GM10266 (cell line): ENCODE data around the gene ZNF638.

Experiments used
- DNase-seq: peaks from one replicate; pipeline ENCODE4 v3.0.0; 2012; ENCODE audit errors: extremely low spot score
- TF ChIP-seq, protein P1 (sequence below): IDR thresholded peaks from 2 replicates; pipeline ENCODE4 v1.5.1; 2012; ENCODE audit warnings: mild to moderate bottlenecking, low read depth; ENCODE audit not compliant: control insufficient read depth, insufficient read depth; ENCODE audit errors: missing control alignments

The ZNF638 gene

DNA sequence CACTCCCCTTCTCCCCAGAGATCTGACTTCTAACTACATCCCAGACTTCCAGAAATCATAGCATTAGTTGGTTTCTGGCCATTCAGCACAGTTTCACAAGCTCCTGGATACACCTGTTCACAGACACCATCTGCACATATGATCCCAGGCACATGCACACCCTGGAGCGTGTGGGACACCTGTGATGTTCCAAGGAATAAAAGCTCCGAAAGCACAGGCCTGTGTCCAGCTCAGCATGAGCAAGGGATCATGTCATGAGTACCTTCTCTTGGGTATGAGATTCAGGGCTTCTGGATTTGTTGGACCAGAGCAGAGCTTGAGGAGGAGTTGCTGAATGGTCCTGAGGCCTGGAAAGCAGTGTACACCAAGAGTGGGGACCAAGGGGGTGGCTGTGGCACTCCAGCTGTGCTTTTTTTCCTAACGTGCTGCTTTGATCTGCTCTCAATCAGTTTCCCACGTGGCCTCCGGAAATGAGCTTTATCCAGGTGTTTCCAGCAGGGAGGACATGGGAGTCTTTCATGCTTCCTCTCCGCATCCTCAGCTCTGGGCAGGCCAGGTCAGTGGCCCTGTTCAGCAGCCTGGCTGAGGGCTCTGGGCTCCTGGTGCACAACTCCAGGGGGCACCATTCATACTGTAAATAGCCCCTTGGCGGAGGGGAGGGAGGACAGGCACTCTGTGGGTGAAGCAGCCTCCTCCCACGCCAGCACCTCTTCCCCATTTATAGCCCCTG lies 123.6 kb downstream of the ZNF638 start:
- no peak for DNase-seq
- TF ChIP-seq, protein P1, sequence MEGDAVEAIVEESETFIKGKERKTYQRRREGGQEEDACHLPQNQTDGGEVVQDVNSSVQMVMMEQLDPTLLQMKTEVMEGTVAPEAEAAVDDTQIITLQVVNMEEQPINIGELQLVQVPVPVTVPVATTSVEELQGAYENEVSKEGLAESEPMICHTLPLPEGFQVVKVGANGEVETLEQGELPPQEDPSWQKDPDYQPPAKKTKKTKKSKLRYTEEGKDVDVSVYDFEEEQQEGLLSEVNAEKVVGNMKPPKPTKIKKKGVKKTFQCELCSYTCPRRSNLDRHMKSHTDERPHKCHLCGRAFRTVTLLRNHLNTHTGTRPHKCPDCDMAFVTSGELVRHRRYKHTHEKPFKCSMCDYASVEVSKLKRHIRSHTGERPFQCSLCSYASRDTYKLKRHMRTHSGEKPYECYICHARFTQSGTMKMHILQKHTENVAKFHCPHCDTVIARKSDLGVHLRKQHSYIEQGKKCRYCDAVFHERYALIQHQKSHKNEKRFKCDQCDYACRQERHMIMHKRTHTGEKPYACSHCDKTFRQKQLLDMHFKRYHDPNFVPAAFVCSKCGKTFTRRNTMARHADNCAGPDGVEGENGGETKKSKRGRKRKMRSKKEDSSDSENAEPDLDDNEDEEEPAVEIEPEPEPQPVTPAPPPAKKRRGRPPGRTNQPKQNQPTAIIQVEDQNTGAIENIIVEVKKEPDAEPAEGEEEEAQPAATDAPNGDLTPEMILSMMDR, result no peak

DNA sequence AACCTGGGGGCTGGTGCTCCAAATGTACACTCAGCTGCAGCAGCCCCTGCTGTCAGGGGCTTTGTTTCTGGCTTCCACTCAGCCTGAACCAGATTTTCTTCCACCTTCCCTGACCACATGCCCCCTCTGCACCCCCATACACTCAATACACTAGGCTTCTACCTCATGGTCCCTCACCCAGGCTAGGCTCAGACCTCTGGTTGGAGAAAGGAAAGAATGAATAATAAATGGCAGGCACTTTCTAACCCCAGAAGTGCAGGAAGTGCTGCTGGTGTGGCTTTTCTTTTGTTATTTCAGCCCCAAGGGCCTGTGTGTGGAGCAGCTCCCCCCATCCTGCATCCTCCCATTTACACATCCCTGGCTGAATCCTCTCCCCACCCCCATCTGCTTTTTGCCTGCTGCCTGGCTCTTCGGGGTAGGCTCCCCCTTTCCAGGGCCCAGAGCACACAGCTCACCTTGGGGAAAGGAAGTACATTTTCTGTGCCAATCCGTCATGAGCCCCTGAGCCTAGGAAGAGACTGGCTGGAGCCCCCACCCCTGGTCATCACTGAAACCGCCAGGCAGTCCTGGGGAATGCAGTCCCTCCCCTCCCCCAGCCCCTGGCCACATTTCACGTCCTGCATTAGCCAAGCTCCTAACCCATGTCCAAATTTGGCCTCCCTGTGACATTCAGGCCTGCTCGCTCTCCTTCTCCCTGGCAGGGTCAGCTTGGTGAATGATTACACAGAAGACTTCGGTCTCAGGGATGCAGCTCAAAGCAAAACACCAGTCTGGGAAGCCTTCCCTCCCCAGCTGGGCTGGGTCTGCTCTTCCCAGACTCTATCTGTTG lies 124.4 kb downstream of the ZNF638 start:
- DNase-seq, result no peak
- TF ChIP-seq, protein P1, result no peak

- DNase-seq, result no peak
- TF ChIP-seq, protein P1, result no peak
These were observed 125.0 kb downstream of the ZNF638 start for GRCh38 chr2:71456617-71457016.

DNA sequence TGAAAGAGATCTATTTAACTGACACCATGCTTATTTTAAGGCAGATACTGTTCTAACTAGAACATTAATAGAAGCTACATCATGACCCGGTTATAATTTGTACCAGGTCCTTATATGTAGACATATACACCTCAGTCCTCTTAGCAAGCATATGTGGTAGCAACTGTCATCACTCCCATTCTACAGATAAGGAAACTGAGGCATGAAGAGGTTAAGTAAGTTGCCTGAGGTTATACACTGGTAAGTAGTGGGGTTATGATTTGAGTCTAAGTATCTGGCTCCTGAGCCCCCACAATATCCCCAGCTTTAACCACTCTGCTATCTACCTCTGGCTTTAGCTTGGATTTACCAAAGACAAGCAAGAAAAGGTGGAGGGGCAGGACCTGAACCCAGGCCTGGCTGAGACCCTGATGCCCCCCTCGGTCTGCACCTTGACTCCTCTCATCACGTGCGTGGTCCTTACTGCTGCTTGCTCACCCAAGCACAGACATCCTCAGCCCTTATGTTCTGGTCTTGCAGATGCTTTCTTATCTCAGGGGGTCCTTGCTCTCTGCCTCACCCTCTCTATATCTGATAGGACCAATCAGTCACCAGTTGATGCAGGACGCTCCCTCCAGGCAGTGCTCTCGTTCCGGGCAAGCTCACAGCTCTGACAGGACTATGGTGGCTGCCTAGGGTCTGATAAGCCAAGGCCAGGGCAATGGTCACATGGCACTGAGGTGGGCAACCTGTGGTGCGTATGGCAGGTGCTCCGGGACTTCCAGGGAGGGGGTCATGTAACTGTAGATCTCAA lies 125.7 kb downstream of the ZNF638 start:
- no peak for DNase-seq
- TF ChIP-seq, protein P1, result no peak

DNA sequence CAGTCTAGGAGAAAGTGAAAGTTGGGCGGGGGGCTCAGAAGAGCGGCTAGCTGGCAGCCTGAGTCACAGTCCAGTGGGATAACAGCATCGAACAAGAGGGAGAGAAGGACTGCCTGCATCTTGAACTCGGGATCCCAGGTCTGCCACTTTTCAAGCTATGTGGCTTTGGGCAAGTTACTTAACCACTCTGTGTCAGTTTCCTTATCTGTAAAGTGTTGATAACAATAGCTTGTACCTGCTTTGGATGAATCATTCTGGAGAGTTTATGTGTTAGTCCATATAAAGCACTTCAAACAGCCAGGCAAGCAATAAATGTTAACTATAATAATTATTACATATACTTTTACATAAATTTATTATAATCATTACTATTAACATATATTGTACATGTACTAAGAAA lies 126.3 kb downstream of the ZNF638 start:
- TF ChIP-seq, protein P1, result no peak
- no peak for DNase-seq

GRCh38 chr2:71458413-71459083 lies 127.0 kb downstream of the ZNF638 start:
- TF ChIP-seq, protein P1, result no peak
- no peak for DNase-seq
